HEK293 (cell line): ENCODE data around the gene ARFRP1.

Experiments
- BCL11A ChIP-seq: fragments of 450-650 bp; formaldehyde crosslinking; IDR thresholded peaks from 2 replicates; pipeline ENCODE4 v1.5.1; 2016; ENCODE audit warnings: low read depth, missing biosample characterization, missing genetic modification characterization
- BCL11B ChIP-seq: fragments of 450-650 bp; formaldehyde crosslinking; IDR thresholded peaks from 2 replicates; pipeline ENCODE4 v1.5.1; 2016; ENCODE audit warnings: low read depth, missing biosample characterization, missing genetic modification characterization
- EGR2 ChIP-seq: fragments of 450-650 bp; formaldehyde crosslinking; IDR thresholded peaks from 2 replicates; pipeline ENCODE4 v1.5.1; 2016; ENCODE audit warnings: low read depth, missing biosample characterization, missing genetic modification characterization
- KLF10 ChIP-seq: fragments of 450-650 bp; IDR thresholded peaks from 2 replicates; pipeline ENCODE4 v1.5.1; 2018; ENCODE audit warnings: missing biosample characterization, mild to moderate bottlenecking, missing genetic modification characterization
- KLF16 ChIP-seq: fragments of 450-650 bp; formaldehyde crosslinking; IDR thresholded peaks from 2 replicates; pipeline ENCODE4 v1.5.1; 2017; ENCODE audit warnings: missing biosample characterization, missing genetic modification characterization
- KLF8 ChIP-seq: fragments of 450-650 bp; formaldehyde crosslinking; IDR thresholded peaks from 2 replicates; pipeline ENCODE4 v1.5.1; 2016; ENCODE audit warnings: missing biosample characterization, missing genetic modification characterization
- MEIS1 ChIP-seq: sonication (generic); formaldehyde crosslinking; IDR thresholded peaks from 2 replicates; pipeline ENCODE4 v1.8.1; 2022; ENCODE audit warnings: missing genetic modification reagents, mild to moderate bottlenecking, borderline replicate concordance
- OSR2 ChIP-seq: fragments of 450-650 bp; formaldehyde crosslinking; IDR thresholded peaks from 2 replicates; pipeline ENCODE4 v1.5.1; 2016; ENCODE audit warnings: missing biosample characterization, missing genetic modification characterization
- RBAK ChIP-seq: fragments of 450-650 bp; formaldehyde crosslinking; IDR thresholded peaks from 2 replicates; pipeline ENCODE4 v1.5.1; 2016; ENCODE audit warnings: missing biosample characterization, missing genetic modification characterization
- SCRT2 ChIP-seq: fragments of 450-650 bp; formaldehyde crosslinking; IDR thresholded peaks from 2 replicates; pipeline ENCODE4 v1.5.1; 2016; ENCODE audit warnings: missing biosample characterization, missing genetic modification characterization
- ZBTB49 ChIP-seq: fragments of 450-650 bp; formaldehyde crosslinking; IDR thresholded peaks from 2 replicates; pipeline ENCODE4 v1.5.1; 2016; ENCODE audit warnings: missing biosample characterization, missing genetic modification characterization, low read depth
- ZBTB7A ChIP-seq: fragments of 450-650 bp; formaldehyde crosslinking; IDR thresholded peaks from 2 replicates; pipeline ENCODE4 v1.5.1; 2016; ENCODE audit warnings: low read depth, missing biosample characterization, missing genetic modification characterization
- ZIC2 ChIP-seq: fragments of 450-650 bp; formaldehyde crosslinking; IDR thresholded peaks from 2 replicates; pipeline ENCODE4 v1.5.1; 2016; ENCODE audit warnings: missing biosample characterization, missing genetic modification characterization
- ZNF138 ChIP-seq: fragments of 450-650 bp; formaldehyde crosslinking; IDR thresholded peaks from 2 replicates; pipeline ENCODE4 v1.5.1; 2016; ENCODE audit warnings: missing biosample characterization, missing genetic modification characterization, borderline replicate concordance
- ZNF146 ChIP-seq: fragments of 450-650 bp; formaldehyde crosslinking; IDR thresholded peaks from 2 replicates; pipeline ENCODE4 v1.5.1; 2016; ENCODE audit warnings: missing biosample characterization, missing genetic modification characterization
- ZNF157 ChIP-seq: fragments of 450-650 bp; formaldehyde crosslinking; IDR thresholded peaks from 2 replicates; pipeline ENCODE4 v1.5.1; 2016; ENCODE audit warnings: missing biosample characterization, missing genetic modification characterization
- ZNF214 ChIP-seq: fragments of 450-650 bp; formaldehyde crosslinking; IDR thresholded peaks from 2 replicates; pipeline ENCODE4 v1.5.1; 2017; ENCODE audit warnings: missing biosample characterization, mild to moderate bottlenecking, missing genetic modification characterization, borderline replicate concordance
- ZNF324 ChIP-seq: fragments of 450-650 bp; formaldehyde crosslinking; IDR thresholded peaks from 2 replicates; pipeline ENCODE4 v1.5.1; 2016; ENCODE audit warnings: missing biosample characterization, missing genetic modification characterization
- ZNF350 ChIP-seq: fragments of 450-650 bp; formaldehyde crosslinking; IDR thresholded peaks from 2 replicates; pipeline ENCODE4 v1.5.0; 2017; ENCODE audit warnings: missing biosample characterization, mild to moderate bottlenecking, missing genetic modification characterization
- ZNF362 ChIP-seq: fragments of 450-650 bp; formaldehyde crosslinking; IDR thresholded peaks from 2 replicates; pipeline ENCODE4 v1.5.1; 2016; ENCODE audit warnings: missing biosample characterization, missing genetic modification characterization
- ZNF37A ChIP-seq: fragments of 450-650 bp; IDR thresholded peaks from 2 replicates; pipeline ENCODE4 v1.5.1; 2018; ENCODE audit warnings: missing biosample characterization, missing genetic modification characterization
- ZNF391 ChIP-seq: fragments of 450-650 bp; formaldehyde crosslinking; IDR thresholded peaks from 2 replicates; pipeline ENCODE4 v1.5.1; 2016; ENCODE audit warnings: low read depth, missing biosample characterization, missing genetic modification characterization, borderline replicate concordance
- ZNF394 ChIP-seq: fragments of 450-650 bp; formaldehyde crosslinking; IDR thresholded peaks from 2 replicates; pipeline ENCODE4 v1.5.1; 2016; ENCODE audit warnings: missing biosample characterization, missing genetic modification characterization, mild to moderate bottlenecking, moderate library complexity, borderline replicate concordance
- ZNF398 ChIP-seq: fragments of 450-650 bp; formaldehyde crosslinking; IDR thresholded peaks from 2 replicates; pipeline ENCODE4 v1.5.1; 2017; ENCODE audit warnings: missing biosample characterization, missing genetic modification characterization
- ZNF416 ChIP-seq: fragments of 450-650 bp; formaldehyde crosslinking; IDR thresholded peaks from 2 replicates; pipeline ENCODE4 v1.5.1; 2016; ENCODE audit warnings: missing biosample characterization, missing genetic modification characterization
- ZNF558 ChIP-seq: fragments of 450-650 bp; formaldehyde crosslinking; IDR thresholded peaks from 2 replicates; pipeline ENCODE4 v1.5.1; 2016; ENCODE audit warnings: missing biosample characterization, missing genetic modification characterization
- ZNF610 ChIP-seq: fragments of 450-650 bp; formaldehyde crosslinking; IDR thresholded peaks from 2 replicates; pipeline ENCODE4 v1.5.1; 2016; ENCODE audit warnings: missing biosample characterization, missing genetic modification characterization, borderline replicate concordance
- ZNF626 ChIP-seq: fragments of 450-650 bp; sonication (Bioruptor Pico); formaldehyde crosslinking; IDR thresholded peaks from 2 replicates; pipeline ENCODE4 v1.5.1; 2018; ENCODE audit warnings: missing biosample characterization, missing genetic modification characterization, inconsistent platforms
- ZNF670 ChIP-seq: fragments of 450-650 bp; formaldehyde crosslinking; IDR thresholded peaks from 2 replicates; pipeline ENCODE4 v1.5.1; 2016; ENCODE audit warnings: missing biosample characterization, missing genetic modification characterization, low read depth
- ZNF677 ChIP-seq: fragments of 450-650 bp; IDR thresholded peaks from 2 replicates; pipeline ENCODE4 v1.5.0; 2018; ENCODE audit warnings: missing biosample characterization, mild to moderate bottlenecking, missing genetic modification characterization, moderate library complexity
- ZNF768 ChIP-seq: fragments of 450-650 bp; formaldehyde crosslinking; IDR thresholded peaks from 2 replicates; pipeline ENCODE4 v1.5.1; 2018; ENCODE audit warnings: missing biosample characterization, mild to moderate bottlenecking, missing genetic modification characterization
- ZNF776 ChIP-seq: fragments of 450-650 bp; formaldehyde crosslinking; IDR thresholded peaks from 2 replicates; pipeline ENCODE4 v1.5.0; 2017; ENCODE audit warnings: missing biosample characterization, missing genetic modification characterization, borderline replicate concordance
- ZSCAN30 ChIP-seq: fragments of 450-650 bp; IDR thresholded peaks from 2 replicates; pipeline ENCODE4 v1.5.1; 2018; ENCODE audit warnings: missing biosample characterization, mild to moderate bottlenecking, missing genetic modification characterization, moderate library complexity
- TF ChIP-seq, protein P1 (sequence below): fragments of 450-650 bp; formaldehyde crosslinking; IDR thresholded peaks from 2 replicates; pipeline ENCODE4 v1.5.1; 2016; ENCODE audit warnings: missing biosample characterization, missing genetic modification characterization

Gene ARFRP1

GRCh38 chr20:63740070-63740626, 32.4 kb upstream of the ARFRP1 start (continued):
- TF ChIP-seq ZNF362 (tag by site-specific recombination): no peak
- TF ChIP-seq ZNF350 (tag by site-specific recombination): no peak
- TF ChIP-seq ZNF558 (tag by site-specific recombination): no peak
- TF ChIP-seq KLF8 (tag by site-specific recombination): no peak
- TF ChIP-seq, protein P1, sequence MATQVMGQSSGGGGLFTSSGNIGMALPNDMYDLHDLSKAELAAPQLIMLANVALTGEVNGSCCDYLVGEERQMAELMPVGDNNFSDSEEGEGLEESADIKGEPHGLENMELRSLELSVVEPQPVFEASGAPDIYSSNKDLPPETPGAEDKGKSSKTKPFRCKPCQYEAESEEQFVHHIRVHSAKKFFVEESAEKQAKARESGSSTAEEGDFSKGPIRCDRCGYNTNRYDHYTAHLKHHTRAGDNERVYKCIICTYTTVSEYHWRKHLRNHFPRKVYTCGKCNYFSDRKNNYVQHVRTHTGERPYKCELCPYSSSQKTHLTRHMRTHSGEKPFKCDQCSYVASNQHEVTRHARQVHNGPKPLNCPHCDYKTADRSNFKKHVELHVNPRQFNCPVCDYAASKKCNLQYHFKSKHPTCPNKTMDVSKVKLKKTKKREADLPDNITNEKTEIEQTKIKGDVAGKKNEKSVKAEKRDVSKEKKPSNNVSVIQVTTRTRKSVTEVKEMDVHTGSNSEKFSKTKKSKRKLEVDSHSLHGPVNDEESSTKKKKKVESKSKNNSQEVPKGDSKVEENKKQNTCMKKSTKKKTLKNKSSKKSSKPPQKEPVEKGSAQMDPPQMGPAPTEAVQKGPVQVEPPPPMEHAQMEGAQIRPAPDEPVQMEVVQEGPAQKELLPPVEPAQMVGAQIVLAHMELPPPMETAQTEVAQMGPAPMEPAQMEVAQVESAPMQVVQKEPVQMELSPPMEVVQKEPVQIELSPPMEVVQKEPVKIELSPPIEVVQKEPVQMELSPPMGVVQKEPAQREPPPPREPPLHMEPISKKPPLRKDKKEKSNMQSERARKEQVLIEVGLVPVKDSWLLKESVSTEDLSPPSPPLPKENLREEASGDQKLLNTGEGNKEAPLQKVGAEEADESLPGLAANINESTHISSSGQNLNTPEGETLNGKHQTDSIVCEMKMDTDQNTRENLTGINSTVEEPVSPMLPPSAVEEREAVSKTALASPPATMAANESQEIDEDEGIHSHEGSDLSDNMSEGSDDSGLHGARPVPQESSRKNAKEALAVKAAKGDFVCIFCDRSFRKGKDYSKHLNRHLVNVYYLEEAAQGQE (tag by site-specific recombination): no peak
- peak; percentile 4; the same call in 1 of the 2 replicates for TF ChIP-seq EGR2 (tag by site-specific recombination)
- TF ChIP-seq ZNF214 (tag by site-specific recombination): no peak
- peak; percentile 63 for TF ChIP-seq KLF10 (tag by site-specific recombination)
- no peak for TF ChIP-seq SCRT2 (tag by site-specific recombination)
- TF ChIP-seq OSR2 (tag by site-specific recombination): no peak
- TF ChIP-seq ZNF324 (tag by site-specific recombination): no peak
- TF ChIP-seq ZBTB7A (tag by site-specific recombination): peak; percentile 44; the same call in 1 of the 2 replicates
- no peak for TF ChIP-seq ZNF768 (tag by site-specific recombination)
- no peak for TF ChIP-seq MEIS1
- peak; percentile 37; the same call in 1 of the 2 replicates for TF ChIP-seq ZNF398 (tag by site-specific recombination)
- no peak for TF ChIP-seq RBAK
- no peak for TF ChIP-seq ZNF391 (tag by site-specific recombination)
- TF ChIP-seq BCL11B (tag by site-specific recombination): no peak
- TF ChIP-seq ZNF626: no peak
- TF ChIP-seq ZNF146: no peak
- no peak for TF ChIP-seq ZNF670 (tag by site-specific recombination)
- TF ChIP-seq ZNF394 (tag by site-specific recombination): no peak
- no peak for TF ChIP-seq BCL11A (tag by site-specific recombination)
- TF ChIP-seq ZNF138 (tag by site-specific recombination): no peak
- TF ChIP-seq ZNF677 (tag by site-specific recombination): no peak
- TF ChIP-seq ZNF776 (tag by site-specific recombination): no peak
- TF ChIP-seq KLF16 (tag by site-specific recombination): no peak
- no peak for TF ChIP-seq ZIC2 (tag by site-specific recombination)
- TF ChIP-seq ZNF610: no peak
- TF ChIP-seq ZNF157: no peak
- peak; percentile 22; the same call in 1 of the 2 replicates for TF ChIP-seq ZSCAN30 (tag by site-specific recombination)
- TF ChIP-seq ZBTB49 (tag by site-specific recombination): no peak
- TF ChIP-seq ZNF37A: no peak
- no peak for TF ChIP-seq ZNF416 (tag by site-specific recombination)
